ENCODE data around the gene THRB. TPM values are rescaled to one million over a fixed set of nuclear protein-coding genes. Genes with fewer than 3 reads are reported as not detected.

The THRB gene
- total RNA-seq, 4 donors from 2014 or later = 3.7 to 11.3 (median 6.1) TPM

DNA sequence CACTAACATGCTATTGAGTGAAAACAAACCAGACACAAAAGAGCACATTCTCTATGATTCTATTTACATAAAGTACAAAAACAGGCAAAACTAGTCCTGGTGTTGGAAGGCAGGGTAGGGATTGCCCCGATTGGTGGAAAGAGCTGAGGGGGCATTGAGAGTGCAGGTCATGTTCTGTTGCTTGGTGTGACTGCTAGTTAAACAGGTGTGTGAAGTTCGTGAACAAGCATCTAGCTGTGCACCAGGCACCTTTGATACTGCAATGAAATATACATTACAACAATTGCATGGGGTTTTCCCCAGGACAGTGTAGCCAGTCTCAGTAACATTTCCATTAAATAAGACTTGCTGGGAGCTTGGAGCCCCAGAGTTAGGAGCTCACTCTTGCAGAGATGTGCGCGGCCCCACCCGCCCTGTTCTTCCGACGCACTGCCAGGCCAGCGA, 26.3 kb upstream of the THRB start:
- no peaks in the 10 kb centered on the region for H3K36me3 ChIP-seq
- peaks cover 0 to 29% (median 0%) of the 10 kb centered on the region in 4 donors for H3K27me3 ChIP-seq
- no peak for DNase-seq
- peaks cover 6 to 43% (median 8%) of the 10 kb centered on the region in 3 donors for H3K4me1 ChIP-seq
- no peak for TF ChIP-seq POLR2A (IDR thresholded peaks at IDR 0.05)
- TF ChIP-seq, protein P1, sequence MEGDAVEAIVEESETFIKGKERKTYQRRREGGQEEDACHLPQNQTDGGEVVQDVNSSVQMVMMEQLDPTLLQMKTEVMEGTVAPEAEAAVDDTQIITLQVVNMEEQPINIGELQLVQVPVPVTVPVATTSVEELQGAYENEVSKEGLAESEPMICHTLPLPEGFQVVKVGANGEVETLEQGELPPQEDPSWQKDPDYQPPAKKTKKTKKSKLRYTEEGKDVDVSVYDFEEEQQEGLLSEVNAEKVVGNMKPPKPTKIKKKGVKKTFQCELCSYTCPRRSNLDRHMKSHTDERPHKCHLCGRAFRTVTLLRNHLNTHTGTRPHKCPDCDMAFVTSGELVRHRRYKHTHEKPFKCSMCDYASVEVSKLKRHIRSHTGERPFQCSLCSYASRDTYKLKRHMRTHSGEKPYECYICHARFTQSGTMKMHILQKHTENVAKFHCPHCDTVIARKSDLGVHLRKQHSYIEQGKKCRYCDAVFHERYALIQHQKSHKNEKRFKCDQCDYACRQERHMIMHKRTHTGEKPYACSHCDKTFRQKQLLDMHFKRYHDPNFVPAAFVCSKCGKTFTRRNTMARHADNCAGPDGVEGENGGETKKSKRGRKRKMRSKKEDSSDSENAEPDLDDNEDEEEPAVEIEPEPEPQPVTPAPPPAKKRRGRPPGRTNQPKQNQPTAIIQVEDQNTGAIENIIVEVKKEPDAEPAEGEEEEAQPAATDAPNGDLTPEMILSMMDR (IDR thresholded peaks at IDR 0.05) = no peak
- intact Hi-C loops (cut with DNase I) = no loop called here
- WGBS, 2 donors = 16 to 21% methylated on average over 2 of the region's 8 CpGs
- peak overlapping the region; percentile 42 to 78 (median 57) for H3K4me3 ChIP-seq
- no peaks in the 10 kb centered on the region for H3K9me3 ChIP-seq
- peak overlapping the region; percentile 63 to 77 (median 72) for H3K27ac ChIP-seq

DNA sequence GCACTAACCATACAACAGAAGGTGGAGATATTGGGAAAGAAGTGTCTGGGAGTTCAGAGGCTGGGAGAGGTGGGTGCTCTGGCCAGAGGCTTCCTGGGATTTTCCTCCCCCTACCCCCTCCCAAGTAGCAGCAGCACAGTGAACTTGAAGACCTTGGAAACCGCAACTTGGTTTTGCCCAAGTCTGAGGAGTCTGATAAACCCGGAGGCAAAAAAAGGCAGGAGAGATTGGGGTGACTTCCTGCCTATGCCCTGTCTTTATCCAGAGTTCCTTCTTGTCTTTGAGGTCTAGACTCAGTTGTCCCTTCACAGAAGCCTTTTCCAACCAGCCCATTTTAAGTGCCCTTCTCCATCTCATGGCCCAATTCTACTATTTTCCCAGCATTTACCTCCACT, 25.4 kb upstream of the THRB start:
- Histone ChIP-seq H3K4me1 (peaks cover 6 to 43% (median 8%) of the 10 kb centered on the region in 3 donors), H3K9me3 (no peaks in the 10 kb centered on the region), H3K4me3 (no peak overlapping the region), H3K36me3 (no peaks in the 10 kb centered on the region), H3K27me3 (peaks cover 0 to 29% (median 0%) of the 10 kb centered on the region in 4 donors), H3K27ac (no peak overlapping the region)
- TF ChIP-seq, protein P1 (IDR thresholded peaks at IDR 0.05) = no peak
- no peak for TF ChIP-seq POLR2A (IDR thresholded peaks at IDR 0.05)
- no peak for DNase-seq
- 88 to 95% methylated on average over 2 of the region's 2 CpGs for WGBS, 2 donors
- intact Hi-C loops (cut with DNase I) = no loop called here

DNA sequence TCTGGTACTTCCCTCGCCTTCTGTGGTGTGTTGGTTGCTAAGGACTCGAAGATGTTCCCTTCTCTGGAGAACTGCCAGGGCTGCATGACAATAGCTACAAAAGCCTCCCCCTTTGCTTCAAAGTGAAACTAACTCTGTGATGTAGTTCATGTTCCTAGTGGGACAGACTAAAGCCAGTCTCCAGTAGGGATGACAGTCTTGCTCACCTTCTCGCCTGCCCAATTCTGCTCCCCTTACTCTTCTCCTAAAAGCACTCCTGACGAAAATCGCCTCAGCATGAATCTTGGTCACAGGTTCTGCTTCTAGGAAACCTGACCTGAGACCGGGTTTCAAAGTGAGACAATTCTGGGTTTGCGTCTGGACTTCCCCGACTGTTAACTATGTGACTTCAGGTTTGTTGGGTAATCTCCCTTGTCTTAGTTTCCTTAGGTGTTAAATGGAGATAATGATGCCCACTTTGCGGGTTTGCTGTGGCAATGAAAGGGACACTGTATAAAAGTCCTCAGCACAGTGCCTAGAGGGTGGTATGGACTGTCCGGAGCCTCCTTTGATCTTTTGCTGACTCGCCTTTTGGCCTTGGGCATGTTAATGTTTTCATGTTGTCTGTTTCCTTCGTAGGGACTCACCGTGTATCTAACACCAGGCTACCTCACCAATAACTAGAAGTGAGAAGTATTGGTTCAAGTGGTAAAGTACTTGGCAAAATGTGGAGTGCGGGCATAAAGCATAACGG, 24.9 kb upstream of the THRB start:
- 71 to 79% methylated on average over 14 to 15 of the region's 15 CpGs for WGBS, 2 donors
- Histone ChIP-seq H3K27ac (no peak overlapping the region), H3K9me3 (no peaks in the 10 kb centered on the region), H3K4me3 (no peak overlapping the region), H3K4me1 (peaks cover 6 to 40% (median 8%) of the 10 kb centered on the region in 3 donors), H3K36me3 (no peaks in the 10 kb centered on the region), H3K27me3 (peaks cover 0 to 29% (median 0%) of the 10 kb centered on the region in 4 donors)
- no peak for TF ChIP-seq POLR2A (IDR thresholded peaks at IDR 0.05)
- TF ChIP-seq, protein P1 (IDR thresholded peaks at IDR 0.05) = no peak
- DNase-seq = no peak
- intact Hi-C loops (cut with DNase I) = no loop called here

DNA sequence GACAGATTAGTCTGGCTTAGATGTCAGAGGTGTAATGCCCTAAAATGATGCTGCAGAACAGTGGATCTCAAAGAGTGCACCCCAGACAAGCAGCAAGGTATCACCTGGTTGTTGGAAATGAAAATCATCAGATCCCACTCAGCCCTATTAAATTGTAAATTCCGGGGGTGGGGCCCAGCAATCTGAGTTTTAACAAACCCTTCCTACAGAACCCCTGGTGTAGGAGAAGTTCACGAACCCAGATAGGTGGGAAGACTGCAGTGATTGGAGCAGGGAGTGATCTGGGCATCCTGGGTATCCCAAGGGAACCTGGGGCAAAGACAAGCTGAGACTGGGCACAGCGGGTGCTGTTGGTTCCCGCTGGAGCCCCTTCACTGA, 24.3 kb upstream of the THRB start:
- 78 to 80% methylated on average over 2 to 4 of the region's 4 CpGs for WGBS, 2 donors

DNA sequence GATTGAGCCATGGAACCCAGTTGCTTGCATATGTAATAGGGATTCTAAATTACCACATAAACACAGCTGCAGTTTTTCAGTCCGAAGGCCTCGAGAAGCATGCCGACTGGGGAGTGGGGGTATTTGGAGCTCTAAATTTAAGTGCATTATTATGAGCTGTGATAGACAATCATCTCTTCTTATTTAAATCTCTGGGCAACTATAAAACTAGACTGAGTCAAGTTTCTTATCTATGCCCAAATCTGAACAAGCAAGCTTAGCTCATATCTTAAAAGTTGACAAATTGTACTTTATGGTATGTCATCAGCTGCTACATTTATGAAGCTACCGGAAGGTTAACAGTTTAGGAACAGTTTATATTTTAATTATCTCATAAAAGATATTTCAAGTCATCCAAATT, 19.5 kb upstream of the THRB start:
- Histone ChIP-seq H3K27ac (no peak overlapping the region), H3K27me3 (peaks cover 0 to 2% (median 0%) of the 10 kb centered on the region in 4 donors), H3K4me1 (no peaks in the 10 kb centered on the region), H3K36me3 (no peaks in the 10 kb centered on the region), H3K9me3 (no peaks in the 10 kb centered on the region), H3K4me3 (no peak overlapping the region)
- intact Hi-C loops (cut with DNase I) = no loop called here
- DNase-seq = no peak
- WGBS, 2 donors = 81 to 84% methylated on average over 2 to 4 of the region's 4 CpGs
- no peak for TF ChIP-seq POLR2A (IDR thresholded peaks at IDR 0.05)
- TF ChIP-seq, protein P1 (IDR thresholded peaks at IDR 0.05) = no peak

More for the DNA sequence above, 24.3 kb upstream of the THRB start:
- Histone ChIP-seq H3K36me3 (no peaks in the 10 kb centered on the region), H3K4me1 (peaks cover 6 to 34% (median 8%) of the 10 kb centered on the region in 3 donors), H3K27me3 (peaks cover 0 to 29% (median 0%) of the 10 kb centered on the region in 4 donors), H3K27ac (no peak overlapping the region), H3K4me3 (no peak overlapping the region), H3K9me3 (no peaks in the 10 kb centered on the region)
- intact Hi-C loops (cut with DNase I) = no loop called here
- TF ChIP-seq, protein P1 (IDR thresholded peaks at IDR 0.05) = no peak
- no peak for TF ChIP-seq POLR2A (IDR thresholded peaks at IDR 0.05)
- DNase-seq = no peak

Measured in esophagus squamous epithelium (tissue), 5 donors.